ENCODE results near the gene LONP2.

GRCh38 chr16:48292452-48292851 is 48.4 kb downstream of the LONP2 start:
- no peak for TF ChIP-seq EZH2 (IDR thresholded peaks at IDR 0.05; ENCODE audit: low read length, unreplicated experiment)
- TF ChIP-seq CTCF (conservative IDR thresholded peaks at IDR 0.05; ENCODE audit: low read depth, low read length): no peak
